HepG2 (cell line): ENCODE data around the gene TAF1B. TPM values are rescaled to one million over a fixed set of nuclear protein-coding genes. Genes with fewer than 3 reads are reported as not detected.

Source experiments
- AHDC1 ChIP-seq: sonication (generic); formaldehyde crosslinking; IDR thresholded peaks from 2 replicates; pipeline ENCODE4 v1.5.1; 2020; ENCODE audit warnings: mild to moderate bottlenecking, missing genetic modification reagents, borderline replicate concordance
- AKAP8 ChIP-seq: sonication (generic); formaldehyde crosslinking; IDR thresholded peaks from 2 replicates; pipeline ENCODE4 v1.5.1; 2020; ENCODE audit warnings: mild to moderate bottlenecking, missing genetic modification reagents
- FLYWCH1 ChIP-seq: sonication (generic); formaldehyde crosslinking; IDR thresholded peaks from 2 replicates; pipeline ENCODE4 v1.8.1; 2023; ENCODE audit warnings: mild to moderate bottlenecking, missing genetic modification reagents
- KLF16 ChIP-seq, 2 experiments: sonication (generic) in 1 of 2; formaldehyde crosslinking in 1 of 2; IDR thresholded peaks; 2 replicates each; pipeline versions ENCODE4 v1.6.1 to v1.8.0; 2016 to 2023; ENCODE audit warnings: missing genetic modification reagents in 2 of 2, missing compliant biosample characterization in 1 of 2
- MAX ChIP-seq: IDR thresholded peaks from 2 replicates; pipeline ENCODE4 v1.6.1; 2012; ENCODE audit warnings: inconsistent platforms
- MTA1 ChIP-seq: sonication (generic); formaldehyde crosslinking; IDR thresholded peaks from 2 replicates; pipeline ENCODE4 v1.4.0; 2020; ENCODE audit warnings: missing genetic modification reagents, mild to moderate bottlenecking, borderline replicate concordance
- RNF219 ChIP-seq: sonication (generic); formaldehyde crosslinking; IDR thresholded peaks from 2 replicates; pipeline ENCODE4 v1.5.0; 2020; ENCODE audit warnings: mild to moderate bottlenecking, missing genetic modification reagents
- SIN3B ChIP-seq: fragments of 150-350 bp; IDR thresholded peaks from 2 replicates; pipeline ENCODE4 v1.6.1; 2014; ENCODE audit warnings: low read length
- ZBTB26 ChIP-seq: IDR thresholded peaks from 2 replicates; pipeline ENCODE4 v1.6.1; 2016; ENCODE audit warnings: missing compliant biosample characterization, missing genetic modification reagents, borderline replicate concordance
- ZNF101 ChIP-seq: sonication (generic); formaldehyde crosslinking; IDR thresholded peaks from 2 replicates; pipeline ENCODE4 v1.4.0; 2020; ENCODE audit warnings: mild to moderate bottlenecking, low read depth, missing genetic modification reagents, borderline replicate concordance
- ZNF124 ChIP-seq: sonication (generic); formaldehyde crosslinking; IDR thresholded peaks from 2 replicates; pipeline ENCODE4 v1.4.0; 2020; ENCODE audit warnings: missing genetic modification reagents
- ZNF446 ChIP-seq: sonication (generic); formaldehyde crosslinking; IDR thresholded peaks from 2 replicates; pipeline ENCODE4 v1.5.0; 2020; ENCODE audit warnings: mild to moderate bottlenecking, missing genetic modification reagents
- ZNF547 ChIP-seq: sonication (generic); formaldehyde crosslinking; IDR thresholded peaks from 2 replicates; pipeline ENCODE4 v1.5.1; 2020; ENCODE audit warnings: mild to moderate bottlenecking, missing genetic modification reagents
- ZNF615 ChIP-seq: sonication (generic); formaldehyde crosslinking; IDR thresholded peaks from 2 replicates; pipeline ENCODE4 v1.5.0; 2020; ENCODE audit warnings: mild to moderate bottlenecking, missing genetic modification reagents, borderline replicate concordance
- polyA plus RNA-seq, 8 experiments: library from polyadenylated mRNA; depleted of rRNA in 3 of 8; stranded (reverse) in 7 of 8; unstranded in 1 of 8; fragments of >200 nt; fragmentation: Illumina TruSeq in 4 of 8; extraction: Trizol in 4 of 8; gene quantifications; 2 replicates each; pipeline versions ENCODE4 v1.2.1 to v1.2.3, GENCODE V29; 2011 to 2016; ENCODE audit warnings: low read depth in 4 of 8, missing spikeins in 1 of 8, mixed read lengths in 1 of 8; ENCODE audit not compliant: insufficient read depth in 1 of 8
- total RNA-seq, 5 experiments: library from RNA; depleted of rRNA; stranded (reverse); fragments of >200 nt; fragmentation: Illumina TruSeq; extraction: Trizol; gene quantifications; 2 replicates each; pipeline ENCODE4 v1.2.3, GENCODE V29; 2016; ENCODE audit warnings: low read depth in 1 of 5
- TF ChIP-seq, protein P1 (sequence below): sonication (generic); formaldehyde crosslinking; IDR thresholded peaks from 2 replicates; pipeline ENCODE4 v1.8.1; 2023; ENCODE audit warnings: mild to moderate bottlenecking, moderate library complexity, missing genetic modification reagents
- TF ChIP-seq, protein P2 (sequence below): sonication (generic); formaldehyde crosslinking; IDR thresholded peaks from 2 replicates; pipeline ENCODE4 v1.4.0; 2020; ENCODE audit warnings: missing genetic modification reagents

The TAF1B gene
- total and polyA plus RNA-seq, 2 of the 13 experiments (the other 11 are each of a cell fraction or from before 2014, with no cell fraction given): 13.3 to 27.7 TPM

GRCh38 chr2:9889812-9890261 is 46.6 kb downstream of the TAF1B start (continued):
- TF ChIP-seq, protein P1, sequence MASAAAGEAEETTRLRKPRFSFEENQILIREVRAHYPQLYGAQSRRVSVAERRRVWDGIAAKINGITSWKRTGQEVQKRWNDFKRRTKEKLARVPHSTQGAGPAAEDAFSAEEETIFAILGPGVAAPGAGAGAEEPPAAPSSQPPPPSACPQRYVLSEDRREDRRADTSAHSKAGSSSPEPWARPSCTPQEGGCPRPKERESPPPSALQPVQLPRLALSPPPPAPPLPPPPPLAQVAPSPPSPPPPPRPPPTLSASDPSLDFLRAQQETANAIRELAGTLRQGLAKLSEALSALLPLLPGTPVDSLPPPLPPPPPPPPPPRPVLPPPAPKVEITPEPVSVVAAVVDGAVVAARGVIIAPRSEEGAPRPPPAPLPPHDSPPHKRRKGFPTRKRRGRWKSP (CRISPR knock-in tag): no peak; the same call in 1 of the 2 replicates
- TF ChIP-seq, protein P2, sequence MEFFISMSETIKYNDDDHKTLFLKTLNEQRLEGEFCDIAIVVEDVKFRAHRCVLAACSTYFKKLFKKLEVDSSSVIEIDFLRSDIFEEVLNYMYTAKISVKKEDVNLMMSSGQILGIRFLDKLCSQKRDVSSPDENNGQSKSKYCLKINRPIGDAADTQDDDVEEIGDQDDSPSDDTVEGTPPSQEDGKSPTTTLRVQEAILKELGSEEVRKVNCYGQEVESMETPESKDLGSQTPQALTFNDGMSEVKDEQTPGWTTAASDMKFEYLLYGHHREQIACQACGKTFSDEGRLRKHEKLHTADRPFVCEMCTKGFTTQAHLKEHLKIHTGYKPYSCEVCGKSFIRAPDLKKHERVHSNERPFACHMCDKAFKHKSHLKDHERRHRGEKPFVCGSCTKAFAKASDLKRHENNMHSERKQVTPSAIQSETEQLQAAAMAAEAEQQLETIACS: no peak
- TF ChIP-seq SIN3B (no peak), RNF219 (CRISPR knock-in tag) (no peak), ZNF547 (CRISPR knock-in tag) (no peak), AKAP8 (CRISPR knock-in tag) (no peak), ZNF124 (peak; percentile 31; the same call in 1 of the 2 replicates), FLYWCH1 (CRISPR knock-in tag) (no peak), MAX (no peak; the same call in 1 of the 2 replicates), KLF16 (CRISPR knock-in tag; IDR thresholded peaks at IDR 0.05) (no peak), ZNF101 (CRISPR knock-in tag) (no peak), ZNF446 (no peak), ZNF615 (no peak), ZBTB26 (CRISPR knock-in tag) (no peak), MTA1 (CRISPR knock-in tag) (no peak), AHDC1 (peak; percentile 65; the same call in 1 of the 2 replicates)
